GM19099 (cell line): ENCODE measurements around the gene HECTD1.

Experiments used
- POLR2A ChIP-seq: IDR thresholded peaks from 3 replicates; pipeline ENCODE4 v1.6.1; 2011; ENCODE audit warnings: low read depth; ENCODE audit not compliant: insufficient read length; ENCODE audit errors: extremely low read depth

Gene HECTD1

GRCh38 chr14:31138301-31138700 lies 69.3 kb downstream of the HECTD1 start:
- no peak for TF ChIP-seq POLR2A

GRCh38 chr14:31137214-31137889 lies 70.2 kb downstream of the HECTD1 start:
- no peak for TF ChIP-seq POLR2A

- no peak for TF ChIP-seq POLR2A
Observed at GRCh38 chr14:31133133-31133532, 74.5 kb downstream of the HECTD1 start.

- TF ChIP-seq POLR2A = no peak
Observed at GRCh38 chr14:31128601-31129526, 78.7 kb downstream of the HECTD1 start.

- TF ChIP-seq POLR2A = no peak
Observed at GRCh38 chr14:31127690-31128089, 79.9 kb downstream of the HECTD1 start.

- TF ChIP-seq POLR2A = no peak
Observed at GRCh38 chr14:31126680-31127079, 80.9 kb downstream of the HECTD1 start.

- TF ChIP-seq POLR2A = no peak
Observed at GRCh38 chr14:31125231-31125630, 82.4 kb downstream of the HECTD1 start.

- TF ChIP-seq POLR2A = no peak
Observed at GRCh38 chr14:31124197-31124596, 83.4 kb downstream of the HECTD1 start.

- no peak for TF ChIP-seq POLR2A
Observed at GRCh38 chr14:31122921-31123320, 84.7 kb downstream of the HECTD1 start.

GRCh38 chr14:31122098-31122611 lies 85.4 kb downstream of the HECTD1 start:
- no peak for TF ChIP-seq POLR2A

- TF ChIP-seq POLR2A = no peak
Observed at GRCh38 chr14:31118892-31119291, 88.7 kb downstream of the HECTD1 start.

- no peak for TF ChIP-seq POLR2A
Observed at GRCh38 chr14:31113794-31114193, 93.8 kb downstream of the HECTD1 start.

- TF ChIP-seq POLR2A = no peak
Observed at GRCh38 chr14:31110872-31111271, 96.7 kb downstream of the HECTD1 start.

- TF ChIP-seq POLR2A = no peak
Observed at GRCh38 chr14:31109257-31109656, 98.3 kb downstream of the HECTD1 start.

- no peak for TF ChIP-seq POLR2A
Observed at GRCh38 chr14:31106768-31107167, 100.8 kb downstream of the HECTD1 start.

GRCh38 chr14:31097081-31097480 lies 110.5 kb downstream of the HECTD1 start:
- TF ChIP-seq POLR2A = no peak
